OCI-LY7 (cell line): ENCODE measurements around the gene CELF3. TPM values are rescaled to one million over a fixed set of nuclear protein-coding genes. Genes with fewer than 3 reads are reported as not detected.

ENCODE experiments used
- BruUV-seq: library from RNA; stranded (reverse); fragments of 400-500 nt; replicated peaks from 2 replicates; lab custom pipeline; 2021; lab: Mats Ljungman, UMichigan
- CTCF ChIA-PET: fragments of 300-600 bp; sonication (Branson Sonifier 250); formaldehyde crosslinking; loops from one replicate; lab custom pipeline; 2022; ENCODE audit warnings: antibody characterized with exemption; ENCODE audit not compliant: unreplicated experiment; lab: Charles Lee
- POLR2A ChIA-PET: fragments of 300-600 bp; sonication (Branson Sonifier 250); formaldehyde crosslinking; loops from one replicate; lab custom pipeline; 2022; ENCODE audit warnings: antibody characterized with exemption; lab: Charles Lee
- DNase-seq: peaks from one replicate; pipeline ENCODE4 v3.0.0-alpha.2; 2015; ENCODE audit warnings: low spot score
- H2AFZ ChIP-seq: fragments of 200-600 bp; sonication (generic), shearing (Covaris generic); 2 replicates; pipeline ENCODE4 v1.6.1; 2014; ENCODE audit warnings: mild to moderate bottlenecking, antibody characterized with exemption, low read length, moderate library complexity
- H3K27ac ChIP-seq: fragments of 200-600 bp; sonication (generic); 2 replicates; pipeline ENCODE4 v1.5.1; 2014; ENCODE audit warnings: mixed run types, low read depth, mild to moderate bottlenecking, moderate library complexity, low read length, inconsistent platforms; ENCODE audit not compliant: poor library complexity, severe bottlenecking
- H3K36me3 ChIP-seq: fragments of 200-600 bp; sonication (generic); 2 replicates; pipeline ENCODE4 v1.6.1; 2014; ENCODE audit warnings: mild to moderate bottlenecking, antibody characterized with exemption, low read length, moderate library complexity, mixed read lengths; ENCODE audit not compliant: insufficient read depth
- H3K4me1 ChIP-seq: fragments of 200-600 bp; sonication (generic); 2 replicates; pipeline ENCODE4 v1.5.1; 2014; ENCODE audit warnings: mild to moderate bottlenecking, low read length; ENCODE audit not compliant: insufficient read depth, poor library complexity, severe bottlenecking
- H3K4me2 ChIP-seq: fragments of 200-600 bp; sonication (generic); 2 replicates; pipeline ENCODE4 v1.6.1; 2014; ENCODE audit warnings: mild to moderate bottlenecking, low read length
- H3K4me3 ChIP-seq: fragments of 200-600 bp; sonication (generic); 2 replicates; pipeline ENCODE4 v1.5.1; 2014; ENCODE audit warnings: mild to moderate bottlenecking, low read depth, low read length; ENCODE audit not compliant: poor library complexity, severe bottlenecking
- H3K79me2 ChIP-seq: fragments of 200-600 bp; sonication (generic); 2 replicates; pipeline ENCODE4 v1.6.1; 2016; ENCODE audit warnings: low read depth, mild to moderate bottlenecking, low read length, moderate library complexity, mixed read lengths; ENCODE audit not compliant: insufficient read depth
- H3K9me2 ChIP-seq: fragments of 200-600 bp; sonication (generic); 2 replicates; pipeline ENCODE4 v1.6.1; 2016; ENCODE audit warnings: mild to moderate bottlenecking, low read length, mixed read lengths; ENCODE audit not compliant: insufficient read depth
- H3K9me3 ChIP-seq: fragments of 200-600 bp; sonication (generic); 2 replicates; pipeline ENCODE4 v1.6.1; 2014; ENCODE audit warnings: mild to moderate bottlenecking, mixed run types, low read length, mixed read lengths
- H4K20me1 ChIP-seq: fragments of 200-600 bp; sonication (generic); 2 replicates; pipeline ENCODE4 v1.6.1; 2014; ENCODE audit warnings: mild to moderate bottlenecking, antibody characterized with exemption, low read length, moderate library complexity, mixed read lengths; ENCODE audit not compliant: insufficient read depth
- EZH2phosphoT487 ChIP-seq: fragments of 200-600 bp; sonication (generic); IDR thresholded peaks from 2 replicates; pipeline ENCODE4 v1.6.1; 2018; ENCODE audit warnings: low read depth, borderline replicate concordance, mild to moderate bottlenecking, mixed run types, antibody characterized with exemption, low read length, moderate library complexity, mixed read lengths
- intact Hi-C: fragments of 100-400 bp; cut with micrococcal nuclease; formaldehyde crosslinking; loops from one replicate; pipeline ENCODE4 v1.10.0; 2022; ENCODE audit not compliant: unreplicated experiment
- total RNA-seq, 2 experiments: library from RNA; depleted of rRNA in 1 of 2; stranded (reverse); fragments of >200 nt in 1 of 2; shearing (Covaris generic) in 1 of 2; gene quantifications; 2 replicates each; pipeline ENCODE4 v1.2.3, GENCODE V29; 2014 to 2022
- TF ChIP-seq, protein P1 (sequence below): fragments of 200-600 bp; sonication (generic); conservative IDR thresholded peaks from 2 replicates; pipeline ENCODE4 v1.5.1; 2014; ENCODE audit warnings: mild to moderate bottlenecking, antibody characterized with exemption, low read length, moderate library complexity, mixed read lengths

Gene CELF3
- total RNA-seq, 2 experiments from 2014 or later = not detected

GRCh38 chr1:151708891-151709290 lies 7.7 kb downstream of the CELF3 start:
- no peak for TF ChIP-seq EZH2phosphoT487
- TF ChIP-seq, protein P1, sequence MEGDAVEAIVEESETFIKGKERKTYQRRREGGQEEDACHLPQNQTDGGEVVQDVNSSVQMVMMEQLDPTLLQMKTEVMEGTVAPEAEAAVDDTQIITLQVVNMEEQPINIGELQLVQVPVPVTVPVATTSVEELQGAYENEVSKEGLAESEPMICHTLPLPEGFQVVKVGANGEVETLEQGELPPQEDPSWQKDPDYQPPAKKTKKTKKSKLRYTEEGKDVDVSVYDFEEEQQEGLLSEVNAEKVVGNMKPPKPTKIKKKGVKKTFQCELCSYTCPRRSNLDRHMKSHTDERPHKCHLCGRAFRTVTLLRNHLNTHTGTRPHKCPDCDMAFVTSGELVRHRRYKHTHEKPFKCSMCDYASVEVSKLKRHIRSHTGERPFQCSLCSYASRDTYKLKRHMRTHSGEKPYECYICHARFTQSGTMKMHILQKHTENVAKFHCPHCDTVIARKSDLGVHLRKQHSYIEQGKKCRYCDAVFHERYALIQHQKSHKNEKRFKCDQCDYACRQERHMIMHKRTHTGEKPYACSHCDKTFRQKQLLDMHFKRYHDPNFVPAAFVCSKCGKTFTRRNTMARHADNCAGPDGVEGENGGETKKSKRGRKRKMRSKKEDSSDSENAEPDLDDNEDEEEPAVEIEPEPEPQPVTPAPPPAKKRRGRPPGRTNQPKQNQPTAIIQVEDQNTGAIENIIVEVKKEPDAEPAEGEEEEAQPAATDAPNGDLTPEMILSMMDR = no peak
- CTCF ChIA-PET = no interaction called here
- Histone ChIP-seq H3K9me2 (no peaks in the 10 kb centered on the region), H3K79me2 (no peaks in the 10 kb centered on the region), H3K4me2 (no peak overlapping the region), H3K36me3 (no peaks in the 10 kb centered on the region), H4K20me1 (no peaks in the 10 kb centered on the region), H3K4me1 (no peaks in the 10 kb centered on the region), H3K9me3 (no peaks in the 10 kb centered on the region), H2AFZ (no peak overlapping the region), H3K4me3 (no peak overlapping the region), H3K27ac (no peak overlapping the region)
- no peak for DNase-seq
- intact Hi-C loops = no loop called here
- POLR2A ChIA-PET = no interaction called here
- no TSS peak for BruUV-seq

GRCh38 chr1:151707541-151708065 lies 9.0 kb downstream of the CELF3 start:
- Histone ChIP-seq H3K79me2 (no peaks in the 10 kb centered on the region), H3K4me2 (no peak overlapping the region), H3K4me1 (no peaks in the 10 kb centered on the region), H3K9me2 (no peaks in the 10 kb centered on the region), H3K9me3 (no peaks in the 10 kb centered on the region), H2AFZ (no peak overlapping the region), H3K27ac (no peak overlapping the region), H4K20me1 (no peaks in the 10 kb centered on the region), H3K4me3 (no peak overlapping the region), H3K36me3 (no peaks in the 10 kb centered on the region)
- no peak for DNase-seq
- CTCF ChIA-PET = no interaction called here
- POLR2A ChIA-PET = no interaction called here
- no TSS peak for BruUV-seq
- TF ChIP-seq EZH2phosphoT487 = no peak
- TF ChIP-seq, protein P1 = no peak
- intact Hi-C loops = no loop called here

- POLR2A ChIA-PET = no interaction called here
- no peak overlapping the region for H3K27ac ChIP-seq
- no peak overlapping the region for H3K4me3 ChIP-seq
- CTCF ChIA-PET = no interaction called here
- H3K4me2 ChIP-seq = no peak overlapping the region
- no peaks in the 10 kb centered on the region for H3K9me3 ChIP-seq
- intact Hi-C loops = no loop called here
- no peak for DNase-seq
- no peaks in the 10 kb centered on the region for H3K36me3 ChIP-seq
- no peak for TF ChIP-seq EZH2phosphoT487
- TF ChIP-seq, protein P1 = no peak
- no peaks in the 10 kb centered on the region for H3K9me2 ChIP-seq
- no peaks in the 10 kb centered on the region for H3K79me2 ChIP-seq
- no peaks in the 10 kb centered on the region for H4K20me1 ChIP-seq
- no TSS peak for BruUV-seq
- no peak overlapping the region for H2AFZ ChIP-seq
- H3K4me1 ChIP-seq = no peaks in the 10 kb centered on the region
Observed at GRCh38 chr1:151706464-151707415, 9.9 kb downstream of the CELF3 start.
